Effector CD4-positive, alpha-beta T cell (primary cell): ENCODE measurements around the gene COL9A3. TPM values are rescaled to one million over a fixed set of nuclear protein-coding genes. Genes with fewer than 3 reads are reported as not detected.

Experiments used
- DNase-seq: peaks from one replicate; pipeline ENCODE4 v3.0.0-alpha.2; 2020
- total RNA-seq: gene quantifications from one replicate; lab custom pipeline; 2026; lab: John Stamatoyannopoulos, UW

The COL9A3 gene
- not detected for total RNA-seq

DNA sequence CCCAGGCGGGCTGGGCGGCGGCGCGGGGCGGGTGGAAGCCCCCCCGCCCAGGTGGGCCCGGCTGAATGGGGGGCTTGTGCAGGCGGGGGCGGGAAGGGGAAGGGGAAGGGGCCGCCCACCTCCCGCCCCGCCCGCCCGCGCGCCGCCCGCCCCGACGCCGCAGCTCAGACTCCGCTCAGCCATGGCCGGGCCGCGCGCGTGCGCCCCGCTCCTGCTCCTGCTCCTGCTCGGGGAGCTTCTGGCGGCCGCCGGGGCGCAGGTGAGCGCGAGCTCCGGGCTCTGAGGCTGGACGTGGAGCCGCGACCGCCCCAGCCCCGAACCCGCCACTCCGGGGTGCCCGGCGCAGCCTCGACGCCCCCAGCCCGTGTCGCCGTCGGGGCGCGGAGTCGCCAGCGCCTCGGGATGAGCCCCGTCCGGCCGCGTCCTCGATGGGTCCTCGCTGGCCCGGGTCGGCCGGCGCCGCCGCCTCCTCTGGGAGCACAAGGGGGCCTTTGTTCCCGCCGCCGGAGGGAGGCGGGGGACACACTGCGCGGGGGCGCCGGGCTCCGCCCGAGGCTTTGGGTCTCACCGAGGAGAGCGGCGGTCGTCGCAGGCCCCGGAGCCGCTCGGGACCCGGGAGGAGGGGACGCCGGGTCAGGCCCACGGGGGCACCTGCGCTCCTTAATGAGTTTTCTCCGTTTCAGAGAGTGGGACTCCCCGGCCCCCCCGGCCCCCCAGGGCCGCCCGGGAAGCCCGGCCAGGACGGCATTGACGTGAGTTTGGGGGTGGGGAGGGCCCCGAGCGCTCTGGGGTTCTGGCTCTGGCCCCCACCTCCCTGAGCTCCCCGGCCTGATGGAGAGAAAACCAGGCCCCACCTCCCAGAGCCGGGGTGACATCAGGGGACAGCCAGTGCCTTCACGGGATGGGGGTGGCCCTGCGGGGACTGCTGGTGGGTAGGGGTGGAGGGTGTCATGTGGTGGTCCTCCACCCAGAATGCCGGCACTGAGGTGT lies at the start of gene COL9A3:
Gene COL9A3, plus strand, starts transcription at position 167 of the 990 bp plus-strand sequence. Its CDS starts 15 bp downstream, at position 182.
- DNase-seq = no peak

DNA sequence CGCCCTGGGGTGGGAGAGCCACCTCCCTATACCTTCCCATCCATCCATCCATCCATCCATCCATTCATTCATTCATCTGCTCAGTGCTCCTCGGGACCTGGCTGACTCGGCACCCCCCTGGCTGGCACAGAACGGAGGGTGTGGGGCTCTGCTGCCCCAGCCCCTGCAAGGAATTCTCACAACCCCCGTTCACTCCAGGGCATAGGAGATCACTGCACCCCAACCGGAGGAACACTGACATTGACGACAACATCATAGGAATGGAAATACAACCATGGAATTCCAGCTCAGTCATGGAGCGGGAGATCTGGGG lies 48.7 kb upstream of the COL9A3 start:
- no peak for DNase-seq

DNA sequence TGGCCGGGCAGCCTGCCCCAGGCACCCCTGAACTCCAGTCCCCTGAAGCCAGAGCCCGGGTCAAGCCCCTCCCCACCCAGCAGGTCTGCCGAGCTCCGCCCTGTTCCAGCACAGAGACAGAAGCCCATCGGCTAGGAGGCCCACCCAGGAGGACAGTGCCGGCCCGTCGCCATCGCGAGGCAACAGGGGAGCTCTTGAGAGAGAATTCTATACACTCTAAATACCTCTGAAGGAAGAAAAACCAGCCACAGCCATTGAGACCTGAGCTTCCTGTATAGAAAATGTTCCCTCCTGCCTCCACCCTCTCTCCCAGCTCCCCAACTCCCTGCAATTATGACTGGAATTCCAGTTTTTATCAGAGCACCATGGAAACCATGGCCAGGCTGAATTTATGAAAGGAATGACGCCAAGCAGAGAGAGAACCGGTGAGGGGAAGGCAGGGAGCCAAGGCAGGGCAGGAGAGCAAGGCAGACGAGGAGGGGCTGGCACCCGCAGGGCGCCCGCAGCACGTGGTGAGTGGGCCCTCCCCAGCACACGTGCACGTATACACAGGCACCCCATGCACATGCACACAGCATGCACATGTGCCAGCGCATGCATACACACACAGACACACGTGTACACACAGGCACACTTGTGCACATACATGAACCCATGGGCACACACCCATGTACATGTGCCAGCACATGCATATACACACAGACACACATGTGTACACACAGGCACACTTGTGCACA lies 48.1 kb upstream of the COL9A3 start:
- no peak for DNase-seq

DNA sequence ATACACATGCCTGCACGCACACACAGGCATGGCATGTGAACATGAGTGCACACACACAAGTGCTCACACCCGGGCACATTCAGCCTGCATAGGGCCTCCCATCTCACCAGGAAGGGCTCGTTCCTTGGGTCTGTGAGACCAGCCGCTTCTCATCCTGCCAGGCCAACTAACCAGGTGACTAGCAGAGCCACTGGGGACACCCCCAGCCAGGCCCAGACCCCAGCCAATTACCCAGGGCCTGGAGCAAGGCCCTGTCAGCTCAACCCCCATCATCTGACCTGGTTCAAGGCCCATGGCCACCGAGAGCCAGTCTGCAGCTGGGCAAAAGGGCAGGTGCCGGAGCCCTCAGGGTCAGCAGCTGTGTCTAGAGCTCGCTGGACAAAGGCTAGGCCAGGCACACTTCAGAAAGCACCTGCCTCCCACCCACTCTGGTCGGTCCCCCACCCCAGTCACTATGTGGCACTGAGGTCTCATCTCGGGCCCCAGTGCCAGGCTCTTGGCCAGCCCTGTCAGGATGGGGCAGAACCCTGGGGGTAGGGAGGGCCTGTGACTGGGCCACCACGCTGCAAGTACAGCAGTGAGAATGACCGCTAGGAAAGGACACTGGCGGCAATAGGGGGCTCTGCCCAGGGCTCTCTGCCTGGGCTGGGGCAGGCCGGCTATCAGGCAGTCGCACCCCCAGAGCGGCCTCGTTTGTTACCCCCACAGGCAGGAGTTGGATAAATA lies 47.3 kb upstream of the COL9A3 start:
- no peak for DNase-seq

DNA sequence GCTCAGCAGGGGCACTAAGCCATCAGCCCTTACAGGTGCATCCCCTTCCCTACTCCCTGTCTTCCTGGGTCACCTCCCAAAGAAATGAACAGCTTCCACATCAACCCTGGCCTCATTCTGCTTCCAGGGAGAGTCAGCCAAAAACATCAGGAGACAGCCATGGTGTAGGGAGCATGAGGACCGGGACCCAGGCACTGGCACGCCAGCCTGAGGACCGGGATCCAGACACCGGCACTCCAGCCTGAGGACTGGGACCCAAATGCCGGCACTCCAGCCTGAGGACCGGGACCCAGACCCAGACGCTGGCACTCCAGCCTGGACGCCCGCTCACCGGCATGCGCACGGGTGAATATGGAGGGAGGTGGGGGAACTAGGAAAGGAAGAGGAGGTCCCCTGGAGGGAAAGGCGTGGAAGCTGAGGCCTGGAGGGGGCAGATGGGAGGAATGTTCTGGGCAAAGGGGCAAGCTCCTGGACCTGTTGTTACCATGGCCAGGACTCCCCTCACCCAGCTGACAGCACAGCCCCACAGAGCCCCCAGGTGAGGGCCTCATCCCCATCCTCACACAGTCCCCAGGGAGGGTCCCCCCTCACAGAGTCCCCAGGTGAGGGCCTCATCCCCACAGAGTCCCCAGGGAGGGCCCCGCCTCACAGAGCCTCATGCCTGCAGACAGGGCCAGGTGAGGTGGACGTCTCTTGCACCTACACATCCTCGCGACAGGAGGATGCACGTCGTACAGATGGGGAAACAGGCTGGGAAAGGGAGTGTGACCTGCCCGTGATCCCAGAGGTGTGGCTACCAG lies 46.5 kb upstream of the COL9A3 start:
- DNase-seq = no peak

DNA sequence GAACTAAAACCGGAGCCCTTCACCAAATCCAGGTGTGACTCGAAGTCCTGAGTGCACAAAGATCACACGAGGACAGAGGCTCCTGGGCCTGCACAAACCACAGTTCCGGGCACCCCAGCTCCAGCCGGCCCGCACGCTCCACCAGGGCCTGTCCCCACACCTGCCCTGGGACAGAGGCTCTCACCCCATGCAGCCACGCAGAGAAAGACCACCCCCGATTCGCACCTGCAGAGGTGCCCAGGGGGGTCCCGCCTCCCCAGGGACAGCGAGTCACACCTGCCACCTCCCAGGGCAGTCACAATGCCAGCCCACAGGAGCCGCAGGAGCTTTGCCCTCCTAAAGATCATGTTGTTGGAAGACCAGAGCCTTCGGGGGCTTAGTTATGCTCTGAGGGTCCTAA lies 45.9 kb upstream of the COL9A3 start:
- DNase-seq = no peak

DNA sequence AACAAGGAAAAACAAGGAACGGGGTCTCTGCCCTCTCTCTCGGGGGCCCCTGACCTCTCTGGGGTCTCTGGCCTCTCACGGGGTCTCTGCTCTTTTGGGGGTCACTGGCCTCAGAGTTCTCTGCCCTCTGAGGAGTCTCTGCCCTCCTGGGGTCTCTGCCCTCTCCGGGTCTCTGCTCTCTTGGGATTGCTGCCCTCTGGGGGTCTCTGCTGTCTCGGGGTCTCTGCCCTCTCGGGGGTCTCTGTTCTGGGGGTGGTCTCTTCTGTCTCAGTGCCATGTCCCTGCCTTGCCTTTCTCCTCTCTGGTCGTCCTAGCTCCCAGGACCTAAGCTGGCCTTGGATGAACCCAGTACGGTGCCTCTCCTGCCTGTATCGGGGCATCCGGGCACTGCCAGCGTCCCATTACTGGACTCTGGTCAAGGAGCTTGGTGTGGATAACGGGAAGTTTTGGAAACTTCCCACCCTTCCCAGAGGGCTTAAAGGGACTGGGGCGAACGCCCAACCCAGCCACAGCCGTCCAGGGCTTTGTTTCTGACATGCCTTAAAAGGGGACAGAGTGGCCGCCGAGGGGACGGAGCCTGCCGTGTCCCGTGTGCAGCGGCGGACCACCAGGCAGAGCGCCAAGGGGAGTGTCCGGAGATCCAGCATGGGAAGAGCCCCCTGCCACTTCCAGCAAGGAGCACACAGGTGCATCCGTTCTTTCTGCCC lies 45.3 kb upstream of the COL9A3 start:
- DNase-seq = no peak

DNA sequence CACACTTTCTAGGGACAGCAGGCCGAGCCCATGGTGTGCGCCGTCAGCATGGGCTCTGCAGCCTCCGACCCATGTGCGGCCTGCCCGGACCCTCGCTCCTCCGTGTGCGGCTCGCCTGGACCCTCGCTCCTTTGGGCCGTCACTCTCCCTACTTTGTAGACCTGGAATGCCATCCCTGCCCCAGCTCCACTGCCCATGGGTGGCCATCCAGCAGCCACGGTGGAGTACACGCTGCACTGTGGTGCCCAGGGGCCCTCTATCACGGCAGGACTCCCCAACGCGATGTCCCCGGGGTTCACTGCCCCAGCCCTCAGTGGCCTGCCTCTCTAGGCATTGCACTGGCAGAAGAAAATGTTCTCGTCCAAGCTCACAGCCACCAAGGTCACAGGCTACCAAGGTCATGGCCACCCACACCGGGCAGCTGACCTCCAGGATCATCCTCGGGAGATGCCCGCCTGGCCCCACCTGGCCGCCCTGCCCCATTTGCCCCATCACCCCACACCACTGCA lies 44.7 kb upstream of the COL9A3 start:
- DNase-seq = no peak

DNA sequence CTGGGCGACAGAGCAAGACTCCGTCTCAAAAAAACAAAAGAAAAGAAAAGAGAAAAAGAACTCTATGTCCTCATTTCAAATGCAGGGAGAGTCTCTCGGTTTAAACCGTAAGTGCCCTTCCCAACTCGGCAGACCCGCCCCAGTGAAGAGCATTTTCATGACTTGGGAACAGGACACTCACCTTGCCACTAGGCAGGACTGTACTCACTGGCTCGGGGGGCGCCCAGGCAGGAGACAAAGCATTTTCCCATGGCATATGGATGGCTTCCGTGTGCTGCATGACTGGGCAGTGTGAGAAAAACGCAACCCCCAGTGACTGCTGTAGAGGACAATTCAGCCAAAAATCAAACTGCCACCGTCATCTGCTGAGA lies 44.2 kb upstream of the COL9A3 start:
- no peak for DNase-seq

DNA sequence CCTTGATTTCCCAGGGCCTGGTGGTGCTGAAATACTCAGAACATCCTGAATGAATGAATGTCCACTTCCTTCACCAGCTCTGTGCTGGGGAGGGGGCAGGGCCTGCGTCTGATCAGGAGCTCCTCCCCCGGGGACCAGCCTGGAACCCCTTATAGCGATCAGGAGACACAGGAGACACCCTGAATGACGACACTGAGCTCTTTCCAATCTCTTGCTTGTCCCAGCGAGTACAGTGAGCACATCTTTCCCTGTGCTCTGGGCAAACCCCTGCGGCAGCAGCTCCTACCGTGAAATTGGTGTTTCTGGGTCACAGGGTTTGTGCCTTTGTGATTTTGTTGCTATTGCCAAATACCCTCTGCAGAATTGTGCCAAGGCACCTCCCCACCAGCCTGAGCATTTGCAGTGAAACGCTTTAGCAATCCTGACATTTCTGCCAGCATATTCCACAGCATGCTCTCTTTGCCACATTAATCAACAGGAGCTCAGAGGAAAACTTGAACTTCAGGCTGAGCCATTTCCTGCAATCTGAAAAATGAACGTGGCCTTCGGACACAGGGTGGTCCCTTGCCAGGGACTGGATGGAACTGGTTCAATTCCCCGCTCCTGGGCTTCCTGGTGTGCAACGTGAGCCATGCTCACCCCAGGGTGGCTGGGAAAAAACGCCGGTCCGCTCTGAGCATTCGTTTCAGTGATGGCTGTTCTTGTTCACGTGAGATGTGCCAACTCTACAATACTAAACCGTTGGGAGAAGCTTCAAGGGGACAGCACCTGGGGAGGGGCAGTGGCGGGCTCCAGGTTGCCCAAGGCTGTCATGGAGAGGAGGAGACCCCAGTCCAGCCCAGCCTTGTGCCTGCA lies 43.6 kb upstream of the COL9A3 start:
- no peak for DNase-seq

DNA sequence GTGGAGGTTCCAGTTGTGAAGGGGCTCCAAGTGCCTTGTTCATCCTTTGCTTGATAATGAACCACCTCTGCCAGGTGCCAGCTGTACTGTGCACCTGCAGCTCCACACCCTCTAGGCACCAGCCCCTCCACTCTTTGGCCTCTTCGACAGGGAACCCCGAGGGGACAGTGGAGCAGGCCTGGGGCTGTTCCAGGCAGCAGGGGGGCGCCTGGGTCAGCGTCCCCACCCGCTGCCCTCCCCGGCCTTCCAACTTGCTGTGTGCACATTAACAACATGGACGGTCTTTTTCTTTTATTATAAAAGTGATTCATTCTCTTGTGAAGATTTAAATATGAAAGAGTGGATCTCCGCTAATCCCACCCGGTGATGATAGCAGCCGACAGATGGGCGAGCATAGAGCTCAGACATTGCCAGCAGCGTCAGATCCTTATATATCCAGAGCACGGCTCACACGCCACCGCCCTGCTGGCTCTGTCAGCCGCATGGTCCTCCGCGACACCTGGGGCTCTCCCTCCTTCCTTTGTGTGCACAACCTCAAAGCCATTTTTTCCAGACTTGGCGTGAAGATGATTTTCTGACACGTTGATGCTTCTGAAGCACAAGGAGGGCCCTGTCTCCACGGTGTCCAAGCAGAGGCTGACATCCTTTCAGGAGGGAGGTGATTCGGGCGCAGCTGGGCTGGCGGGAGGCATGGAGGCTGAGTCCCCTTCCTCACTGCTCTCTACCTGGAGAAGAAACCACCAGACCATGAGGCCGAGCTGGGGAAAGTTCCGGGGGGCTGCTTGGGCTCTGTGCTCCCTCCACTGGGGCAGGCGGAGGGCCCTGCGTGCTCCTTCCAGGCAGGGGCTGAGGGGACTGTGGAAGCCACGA lies 42.8 kb upstream of the COL9A3 start:
- DNase-seq = no peak

DNA sequence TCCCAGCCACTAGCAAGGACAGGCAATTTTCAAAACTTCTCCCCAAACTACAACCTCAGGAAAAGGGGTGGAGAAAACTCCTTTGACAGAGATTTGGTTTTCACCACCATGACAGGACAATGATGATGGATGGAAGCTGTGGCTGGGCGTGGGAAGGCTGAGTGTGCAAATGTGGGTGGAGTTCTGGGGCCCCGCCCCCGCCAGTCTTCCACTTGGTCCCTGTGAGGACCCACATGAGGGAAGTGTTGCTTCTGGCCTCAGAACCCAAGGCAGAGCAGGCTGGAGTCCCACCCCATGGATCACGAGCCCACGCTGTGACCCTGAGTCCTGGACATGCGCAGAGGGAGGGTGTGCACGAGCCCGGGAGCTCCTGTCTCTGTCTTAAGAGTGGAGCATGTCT lies 42.1 kb upstream of the COL9A3 start:
- DNase-seq = no peak

DNA sequence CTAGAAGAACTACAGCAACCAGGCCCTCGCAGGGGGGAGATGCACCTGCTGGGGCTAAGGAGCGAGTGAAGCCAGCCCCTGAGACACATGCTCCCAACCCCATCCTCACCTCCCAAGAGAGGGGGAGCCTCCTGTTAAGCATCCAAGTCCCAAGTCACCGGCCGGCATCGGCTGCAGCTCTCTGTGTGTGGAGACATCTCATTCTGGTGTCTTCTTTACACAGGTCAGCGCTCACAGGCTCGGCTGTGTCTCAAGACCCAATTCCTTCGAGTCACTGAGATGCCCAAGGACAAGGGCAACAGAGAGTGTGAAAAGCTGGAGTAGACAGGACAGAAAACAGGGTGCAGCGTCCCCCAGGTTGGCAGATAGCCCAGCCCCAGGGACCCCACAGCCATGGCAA lies 41.6 kb upstream of the COL9A3 start:
- no peak for DNase-seq

DNA sequence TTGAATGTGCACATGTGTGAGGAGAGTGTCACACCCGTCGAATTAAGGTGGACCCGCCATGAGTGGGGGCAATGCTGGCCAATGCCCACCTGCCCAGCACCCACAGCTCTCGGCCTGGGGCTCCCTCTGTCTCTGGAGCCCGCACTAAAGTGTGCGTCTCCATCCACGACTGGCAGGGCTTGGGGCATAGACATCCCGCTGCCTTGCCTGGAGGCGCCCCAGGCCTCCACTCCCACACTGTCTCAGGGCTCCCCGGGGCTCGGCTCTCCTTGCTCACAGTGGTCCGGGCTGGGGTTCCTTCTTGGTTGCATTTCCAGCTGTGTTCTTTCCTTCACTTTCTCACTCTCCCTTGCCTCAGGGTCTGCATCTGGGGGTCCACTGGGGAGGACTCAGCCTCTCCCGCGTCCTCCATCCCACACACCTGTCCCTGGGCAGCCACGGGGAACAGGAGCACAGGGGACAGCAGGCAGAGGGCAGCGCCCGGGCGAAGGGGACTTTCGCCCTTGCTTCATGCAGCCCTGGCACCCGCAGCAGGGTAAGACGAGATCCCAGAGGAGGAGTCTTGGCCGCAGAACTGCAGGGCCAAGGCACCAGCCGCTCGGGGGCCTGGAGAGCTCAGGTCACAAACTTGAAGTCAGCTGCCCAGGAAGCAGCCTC lies 40.7 kb upstream of the COL9A3 start:
- no peak for DNase-seq

DNA sequence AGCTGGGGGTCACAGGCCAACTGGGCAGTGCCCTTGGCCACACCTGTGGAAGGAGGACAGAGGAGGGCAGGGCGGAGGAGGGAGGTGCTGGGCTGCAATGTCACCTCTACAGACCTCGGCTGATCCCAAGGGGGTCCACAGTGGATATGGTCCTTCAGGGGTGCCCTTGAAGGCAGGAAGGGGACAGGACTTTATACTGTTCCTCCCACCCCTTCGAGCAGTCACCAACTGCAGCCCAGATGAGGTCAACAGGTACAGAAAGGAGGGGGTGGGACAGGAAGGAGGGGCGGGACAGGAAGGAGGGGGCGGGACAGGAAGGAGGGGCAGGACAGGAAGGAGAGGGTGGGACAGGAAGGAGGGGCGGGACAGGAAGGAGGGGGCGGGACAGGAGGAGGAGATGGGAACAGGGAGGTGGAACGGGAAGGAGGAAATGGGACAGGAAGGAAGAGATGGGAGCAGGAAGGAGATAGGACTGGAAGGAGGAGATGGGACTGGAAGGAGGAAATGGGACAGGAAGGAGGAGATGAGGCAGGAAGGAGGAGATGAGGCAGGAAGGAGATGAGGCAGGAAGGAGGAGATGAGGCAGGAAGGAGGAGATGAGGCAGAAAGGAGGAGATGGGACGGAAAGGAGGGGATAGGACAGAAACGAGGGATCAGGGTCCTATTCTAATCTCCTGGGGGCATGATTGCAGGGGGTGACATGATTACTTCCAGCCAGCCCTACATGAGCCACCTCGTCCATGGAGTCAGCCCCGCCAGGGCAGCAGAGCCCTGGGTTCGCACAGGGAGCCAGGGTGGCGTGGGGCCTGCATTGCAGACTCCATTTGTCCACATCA lies 39.9 kb upstream of the COL9A3 start:
- no peak for DNase-seq

DNA sequence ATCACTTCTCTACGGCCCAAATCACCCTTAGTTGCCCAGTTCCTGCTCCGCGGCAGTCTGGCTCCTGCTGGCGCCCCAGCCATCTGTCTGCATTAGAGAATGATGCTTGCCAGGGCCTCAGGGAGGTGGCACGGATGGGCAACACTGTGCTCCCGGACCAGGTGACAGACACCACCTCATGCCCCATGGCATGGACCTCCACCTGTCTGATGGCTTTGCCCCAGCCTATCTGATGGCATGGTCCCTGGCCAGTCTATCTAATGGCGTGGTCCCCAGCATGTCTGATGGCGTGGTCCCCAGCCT lies 39.4 kb upstream of the COL9A3 start:
- no peak for DNase-seq

DNA sequence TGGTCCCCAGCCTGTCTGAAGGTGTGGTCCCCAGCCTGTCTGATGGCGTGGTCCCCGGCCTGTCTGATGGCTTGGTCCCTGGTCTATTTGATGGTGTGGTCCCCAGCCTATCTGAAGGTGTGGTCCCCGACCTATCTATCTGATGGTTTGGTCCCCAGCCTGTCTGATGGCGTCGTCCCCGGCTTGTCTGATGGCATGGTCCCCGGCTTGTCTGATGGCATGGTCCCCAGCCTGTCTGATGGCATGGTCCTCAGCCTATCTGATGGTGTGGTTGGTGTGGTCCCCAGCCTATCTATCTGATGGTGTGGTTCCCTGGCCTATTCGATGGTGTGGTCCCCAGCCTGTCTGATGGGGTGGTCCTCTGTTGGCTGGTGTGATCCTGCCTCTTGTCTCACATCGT lies 38.8 kb upstream of the COL9A3 start:
- DNase-seq = no peak
